GDM1 (cell line): Measurements from ENCODE around the gene TFEC.
"Not testable (repeated sequence)": the region's sequence is repeated elsewhere in the genome, so short reads cannot be mapped to it uniquely, and the experiment has no call there.

ENCODE experiments used
- DNase-seq: peaks from one replicate; lab custom pipeline; 2025; lab: John Stamatoyannopoulos, UW

Gene TFEC

GRCh38 chr7:116030651-116031276 is at the start of gene TFEC:
Gene TFEC, minus strand, starts transcription at chr7:116030763. Its CDS starts 46,322 bp downstream, at chr7:115984441.
- DNase-seq = peak; percentile 48

- no peak for DNase-seq
Observed at GRCh38 chr7:116075351-116076145, 45.0 kb upstream of the TFEC start.

GRCh38 chr7:116071629-116072028 is 41.1 kb upstream of the TFEC start:
- no peak for DNase-seq

- DNase-seq = no peak
Observed at GRCh38 chr7:116064179-116064578, 33.6 kb upstream of the TFEC start.

- no peak for DNase-seq
Observed at GRCh38 chr7:116062666-116063065, 32.1 kb upstream of the TFEC start.

GRCh38 chr7:116052006-116052405 is 21.4 kb upstream of the TFEC start:
- DNase-seq = no peak

- DNase-seq = not testable (repeated sequence)
Observed at GRCh38 chr7:116047261-116047660, 16.7 kb upstream of the TFEC start.

- DNase-seq = no peak
Observed at GRCh38 chr7:116045532-116045931, 15.0 kb upstream of the TFEC start.

GRCh38 chr7:116041615-116042014 is 11.1 kb upstream of the TFEC start:
- DNase-seq = no peak

GRCh38 chr7:116037401-116037800 is 6.8 kb upstream of the TFEC start:
- DNase-seq = no peak

GRCh38 chr7:116034411-116034810 is 3.8 kb upstream of the TFEC start:
- no peak for DNase-seq

GRCh38 chr7:116032886-116033285 is 2.3 kb upstream of the TFEC start:
- DNase-seq = no peak

GRCh38 chr7:116028787-116029186 is 1.8 kb downstream of the TFEC start:
- no peak for DNase-seq

GRCh38 chr7:116027786-116028185 is 2.8 kb downstream of the TFEC start:
- DNase-seq = no peak

- DNase-seq = peak; percentile 7
Observed at GRCh38 chr7:116024826-116025809, 5.4 kb downstream of the TFEC start.

- no peak for DNase-seq
Observed at GRCh38 chr7:116021237-116021636, 9.3 kb downstream of the TFEC start.

GRCh38 chr7:116018731-116019130 is 11.8 kb downstream of the TFEC start:
- no peak for DNase-seq

- no peak for DNase-seq
Observed at GRCh38 chr7:116013675-116014074, 16.9 kb downstream of the TFEC start.

GRCh38 chr7:116011584-116011983 is 19.0 kb downstream of the TFEC start:
- no peak for DNase-seq

- DNase-seq = not testable (repeated sequence)
Observed at GRCh38 chr7:116004762-116005161, 25.8 kb downstream of the TFEC start.

GRCh38 chr7:115997221-115997620 is 33.3 kb downstream of the TFEC start:
- DNase-seq = no peak

GRCh38 chr7:115995701-115996100 is 34.9 kb downstream of the TFEC start:
- DNase-seq = no peak
